Measurements from ENCODE around the gene FARSB.
A peak's percentile ranks its signal among the peaks of the same experiment; 100 is the strongest.

Gene FARSB

DNA sequence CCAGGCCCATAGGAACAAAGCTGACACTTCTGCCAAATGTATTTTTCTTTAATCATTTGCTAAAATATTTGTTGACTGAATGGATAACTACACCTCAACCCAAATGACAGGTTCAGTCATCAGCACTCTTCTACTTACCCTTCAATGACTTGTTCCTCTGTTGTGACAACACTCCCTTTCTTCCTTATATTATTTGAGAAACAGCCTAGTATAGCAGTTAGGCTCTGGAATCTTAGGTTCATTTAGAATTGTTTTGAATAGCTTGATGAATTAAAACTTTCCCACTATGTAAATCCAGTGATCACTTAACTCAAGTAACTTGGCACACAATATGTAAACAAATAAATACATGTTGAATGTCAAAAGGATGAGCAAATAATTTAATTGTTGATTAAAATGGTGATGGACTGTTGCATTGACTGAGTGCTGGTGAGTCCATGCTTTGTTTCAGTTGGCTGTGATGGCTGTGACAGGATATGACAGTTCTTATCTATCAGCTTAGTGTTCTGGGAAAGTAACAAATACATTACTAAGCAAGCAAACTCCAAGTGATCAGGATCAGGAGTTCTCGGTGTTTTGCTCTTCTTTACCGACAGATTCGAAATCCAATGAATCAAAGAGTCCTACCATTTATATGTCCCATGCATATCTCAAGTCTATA lies 12.7 kb upstream of the FARSB start:
- DNase-seq (ENCODE audit: low read depth, low spot score) = no peak

DNA sequence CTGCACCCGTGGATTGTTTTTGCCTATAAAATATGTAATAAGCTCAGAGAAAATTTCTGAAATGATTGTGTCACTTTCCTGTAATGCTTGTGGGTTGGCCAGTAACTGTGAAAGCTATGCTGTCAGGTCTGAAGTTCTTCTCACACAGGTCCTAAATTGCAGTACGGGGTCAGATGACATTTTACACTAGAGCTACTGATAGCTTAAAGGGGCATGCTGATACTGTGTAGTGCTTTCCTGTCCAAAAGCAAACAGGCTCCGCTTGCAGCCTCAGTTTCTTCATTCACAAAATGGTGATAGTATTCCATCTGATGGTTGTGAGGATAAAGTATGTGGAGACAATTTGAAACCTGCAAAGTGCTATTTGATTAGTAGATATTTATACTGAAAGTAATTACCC lies 7.6 kb upstream of the FARSB start:
- DNase-seq (ENCODE audit: low read depth, low spot score) = no peak

DNA sequence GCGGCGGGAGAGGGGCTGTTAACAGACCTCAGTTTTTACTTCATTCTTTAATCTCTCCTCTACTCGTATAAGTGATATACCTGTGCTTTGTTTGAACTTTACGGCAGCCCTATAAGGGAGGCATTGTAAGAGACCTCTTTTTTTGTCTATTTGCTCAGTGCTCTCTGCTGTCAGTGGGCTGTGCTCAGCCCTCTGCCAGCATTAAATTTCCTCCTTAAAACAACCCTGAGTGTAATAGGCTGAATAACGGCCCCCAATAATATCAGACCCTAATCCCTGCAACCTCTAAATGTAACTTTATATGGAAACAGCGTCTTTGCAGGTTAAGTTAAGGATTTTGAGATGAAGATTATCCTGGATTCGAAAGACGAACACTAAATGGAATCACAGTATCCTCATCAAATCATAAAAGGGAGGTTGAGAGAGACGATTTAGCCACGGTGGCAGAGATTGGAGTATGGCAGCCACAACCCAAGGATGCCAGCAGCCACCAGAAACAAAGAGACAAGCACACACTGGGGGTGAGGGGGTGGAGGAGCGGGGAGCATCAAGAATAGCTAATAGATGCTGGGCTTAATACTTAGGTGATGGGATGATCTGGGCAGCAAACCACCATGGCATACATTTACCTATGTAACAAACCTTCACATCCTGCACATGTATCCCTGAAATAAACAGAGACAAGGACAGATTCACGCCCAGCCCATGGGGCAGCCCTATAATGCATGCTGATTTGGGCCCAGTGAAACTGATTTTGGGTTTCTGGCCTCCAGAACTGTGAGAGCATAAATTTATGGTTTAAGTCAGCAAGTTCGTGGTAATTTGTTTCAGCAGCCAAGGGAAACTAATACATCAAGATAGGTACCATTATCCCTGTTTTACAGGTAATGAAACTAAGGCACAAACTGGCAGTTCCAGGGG lies 894 bp upstream of the FARSB start:
- DNase-seq (ENCODE audit: low read depth, low spot score) = no peak

DNA sequence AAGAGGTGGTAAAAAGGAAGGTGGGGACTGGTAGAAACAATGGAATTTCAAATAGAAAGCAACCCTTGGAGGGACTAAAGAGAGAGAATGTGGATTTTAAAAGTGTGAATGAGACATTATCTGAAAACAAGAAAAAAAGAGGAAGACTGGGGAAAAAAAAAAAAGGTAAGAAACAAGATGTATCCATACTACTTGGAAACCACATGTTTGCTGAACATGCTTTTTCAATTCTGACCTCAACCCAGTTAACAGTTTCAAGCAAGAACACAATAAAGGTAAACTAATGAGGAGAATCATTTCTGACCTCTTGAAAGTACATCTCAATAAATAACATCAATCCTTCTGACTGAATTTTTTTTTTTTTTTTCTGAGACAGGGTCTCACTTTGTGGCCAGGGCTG lies 2.6 kb downstream of the FARSB start:
- DNase-seq (ENCODE audit: low read depth, low spot score) = no peak

DNA sequence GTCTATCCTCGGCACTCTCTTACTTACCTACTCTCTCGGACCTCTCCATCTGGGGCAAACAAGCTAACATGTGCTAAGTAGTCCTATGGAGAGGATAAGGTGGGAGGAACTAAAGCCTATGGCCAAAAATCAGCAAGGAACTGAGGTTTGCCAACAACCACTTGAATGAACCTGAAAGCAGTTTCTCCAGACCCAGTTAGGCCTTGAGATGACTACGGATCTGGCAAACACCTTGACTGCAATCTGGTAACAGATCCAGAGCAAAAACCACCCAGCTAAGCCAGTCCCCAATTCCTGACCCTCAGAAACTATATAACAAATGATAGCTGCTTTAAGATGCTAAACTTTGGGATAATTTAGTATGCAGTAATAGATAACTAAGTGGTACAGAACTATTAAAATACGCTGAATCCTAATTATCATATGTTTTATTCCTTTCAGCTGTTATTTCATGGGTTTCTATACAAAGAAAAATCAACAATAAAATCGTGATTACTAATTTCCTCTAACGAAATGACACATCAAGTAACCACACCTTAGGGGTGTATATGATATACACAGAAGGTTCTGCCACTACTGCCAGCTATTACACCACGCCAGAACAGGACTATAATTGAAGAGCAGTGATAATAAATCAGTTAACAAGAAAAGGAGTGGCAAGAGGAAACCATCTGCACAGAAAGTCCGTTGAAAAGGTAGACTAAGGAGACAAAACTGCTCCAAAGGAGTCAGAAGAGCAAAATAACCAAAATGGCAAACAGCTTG lies 3.2 kb downstream of the FARSB start:
- DNase-seq (ENCODE audit: low read depth, low spot score) = no peak

DNA sequence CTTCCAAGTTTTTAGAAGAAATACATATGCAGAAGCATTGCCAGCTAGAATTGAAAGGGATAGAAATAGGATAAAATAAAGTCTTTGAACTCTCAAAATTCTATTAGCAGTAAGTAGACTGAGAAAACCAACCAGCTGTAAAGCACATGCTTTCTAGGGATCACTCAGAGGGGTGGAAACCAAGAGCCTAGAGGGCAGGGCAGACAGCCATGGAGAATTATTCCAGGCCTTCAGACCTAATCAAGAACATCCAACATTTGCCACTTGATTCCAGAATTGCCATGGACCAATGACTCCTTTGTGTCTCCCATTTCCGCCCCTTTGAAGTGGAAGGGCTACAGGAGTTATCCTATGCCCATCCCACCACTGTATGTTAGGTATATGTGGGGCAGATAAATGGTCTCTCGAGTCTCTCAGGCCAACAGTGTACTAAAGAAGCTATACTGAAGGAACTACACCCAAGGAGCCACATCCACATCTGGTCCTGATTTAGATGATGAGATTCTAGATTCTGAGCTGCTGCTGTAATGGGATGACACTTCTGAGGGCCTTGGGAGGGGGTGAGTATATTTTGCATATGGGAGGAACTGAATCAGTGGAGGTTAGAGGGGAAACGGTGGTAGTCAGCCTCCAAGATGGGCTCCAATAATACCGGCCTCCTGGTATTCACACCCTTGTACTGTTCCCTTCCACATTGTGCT lies 4.0 kb downstream of the FARSB start:
- no peak for DNase-seq (ENCODE audit: low read depth, low spot score)

DNA sequence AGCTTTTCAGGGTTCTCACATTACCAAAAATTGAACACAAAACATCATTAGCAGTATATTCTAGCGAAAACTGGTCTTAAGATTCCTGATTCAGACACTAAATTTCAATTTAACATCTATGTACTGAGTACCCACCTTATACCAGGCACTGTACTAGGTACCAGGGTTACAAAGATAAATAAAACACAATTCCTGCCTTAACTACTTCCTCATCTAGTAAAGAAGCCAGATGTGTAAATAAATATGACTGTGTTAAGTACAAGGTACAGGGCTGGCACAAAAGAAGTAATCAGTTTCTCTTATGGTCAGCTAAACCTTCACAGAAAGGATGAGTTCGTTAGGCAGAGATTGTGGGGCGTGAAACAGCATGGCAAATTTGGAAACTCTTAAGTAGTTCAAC lies 6.1 kb downstream of the FARSB start:
- DNase-seq (ENCODE audit: low read depth, low spot score) = no peak

DNA sequence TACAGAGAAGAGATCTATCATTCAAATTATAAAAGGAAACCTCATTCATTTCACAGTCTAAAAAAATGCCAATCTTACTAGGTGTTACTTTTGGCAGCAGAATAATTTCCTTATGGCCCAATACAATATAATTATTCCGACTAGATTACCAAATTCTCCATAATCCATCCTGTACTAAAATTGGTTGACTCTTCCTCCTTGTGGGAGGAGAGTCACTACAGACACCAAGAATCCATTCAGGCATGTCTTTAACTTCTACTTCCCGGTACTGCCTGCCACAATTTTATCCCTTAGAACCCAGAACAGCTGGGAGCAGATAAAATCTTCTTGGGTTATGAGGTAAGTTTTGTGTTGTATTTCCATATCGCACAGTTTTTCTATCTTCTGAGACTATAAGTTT lies 9.9 kb downstream of the FARSB start:
- no peak for DNase-seq (ENCODE audit: low read depth, low spot score)

DNA sequence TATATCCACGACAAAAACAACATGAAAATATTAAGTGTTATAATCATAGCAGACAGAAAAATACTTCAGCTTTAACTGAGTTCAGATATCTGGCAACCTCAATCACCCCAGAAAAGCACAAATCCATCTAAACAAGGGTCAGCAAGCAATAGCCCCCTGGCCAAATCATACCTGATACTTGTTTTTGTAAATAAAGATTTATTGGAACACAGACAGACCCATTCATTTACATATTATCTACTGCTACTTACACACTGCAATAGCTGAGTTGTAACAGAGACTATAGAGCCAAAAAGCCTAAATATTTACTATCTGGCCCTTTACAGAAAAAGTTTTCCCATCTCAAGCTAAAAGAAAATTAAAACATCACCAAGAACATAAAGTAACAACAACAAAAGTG lies 12.8 kb downstream of the FARSB start:
- no peak for DNase-seq (ENCODE audit: low read depth, low spot score)

DNA sequence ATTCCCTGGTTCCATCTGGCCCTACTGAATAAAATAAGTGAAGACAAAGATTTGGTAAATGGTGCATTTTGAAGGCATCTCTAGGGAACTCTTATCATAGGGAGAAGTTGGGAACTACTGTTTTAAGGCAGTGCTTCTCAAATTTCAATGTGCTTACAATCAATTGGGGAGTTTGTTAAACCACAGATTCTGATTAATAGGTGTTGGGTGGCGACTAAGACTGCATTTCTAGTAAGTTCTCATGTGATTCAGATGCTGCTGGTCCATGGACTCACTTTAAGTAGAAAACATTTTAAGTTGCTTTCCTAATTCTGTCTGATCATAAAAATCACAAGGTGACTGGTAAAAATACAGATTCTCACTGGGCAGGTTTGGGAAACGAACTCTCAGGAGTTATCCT lies 14.6 kb downstream of the FARSB start:
- no peak for DNase-seq (ENCODE audit: low read depth, low spot score)

DNA sequence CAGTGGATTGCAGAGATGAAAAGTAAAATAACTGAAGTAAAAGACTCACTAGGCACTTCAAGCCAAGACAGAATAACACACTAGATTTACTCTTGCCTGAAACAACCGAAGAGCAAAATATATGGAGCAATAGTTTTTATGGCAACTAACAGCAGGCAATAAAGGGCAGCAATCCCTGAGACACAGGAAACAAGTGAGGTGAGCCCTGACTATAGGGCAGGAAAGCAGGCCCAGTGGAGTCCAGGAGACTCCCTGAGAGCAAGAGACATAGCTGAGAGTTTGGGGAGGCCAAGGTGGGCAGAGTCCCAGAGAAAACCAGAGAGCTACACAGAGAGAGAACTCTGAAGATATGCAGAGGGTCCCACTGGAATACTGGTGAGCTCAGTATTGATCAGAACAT lies 18.8 kb downstream of the FARSB start:
- DNase-seq (ENCODE audit: low read depth, low spot score) = no peak

DNA sequence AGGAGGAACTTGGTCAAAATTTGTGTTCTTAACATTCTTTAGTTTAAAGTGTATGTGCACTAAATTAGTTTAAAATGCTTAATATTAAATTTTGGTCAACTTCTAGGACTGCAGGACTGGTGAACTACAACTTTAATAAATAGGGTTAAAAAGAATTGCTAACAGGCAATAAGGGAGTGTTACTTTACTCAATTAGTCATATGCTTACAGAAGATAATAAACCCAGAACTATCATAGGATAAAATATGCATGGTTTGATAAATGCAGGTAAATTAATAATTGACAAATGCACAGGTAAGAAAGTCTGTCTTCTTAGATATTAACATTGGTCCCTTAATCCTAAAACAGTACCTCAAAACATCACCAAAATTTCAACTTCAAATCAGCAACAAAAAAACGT lies 20.6 kb downstream of the FARSB start:
- no peak for DNase-seq (ENCODE audit: low read depth, low spot score)

DNA sequence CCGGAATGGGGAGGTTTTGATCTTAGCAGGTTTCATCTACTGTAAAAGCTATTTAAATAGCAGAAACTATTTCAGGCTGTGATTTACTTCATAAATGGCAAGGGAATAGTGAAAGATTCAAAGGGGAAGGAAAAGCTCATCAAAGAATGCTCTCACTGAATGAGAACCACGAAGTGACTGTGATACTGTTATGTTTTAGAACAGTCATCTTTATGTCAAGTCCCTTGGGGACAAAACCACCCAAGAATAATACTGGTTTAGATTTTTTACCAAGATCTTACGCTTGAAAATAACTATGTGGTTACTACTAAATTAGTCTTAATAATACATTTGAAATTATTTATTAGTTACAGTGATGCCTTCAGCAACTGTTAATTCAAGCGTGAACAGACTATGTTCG lies 28.1 kb downstream of the FARSB start:
- DNase-seq (ENCODE audit: low read depth, low spot score) = peak; percentile 10

DNA sequence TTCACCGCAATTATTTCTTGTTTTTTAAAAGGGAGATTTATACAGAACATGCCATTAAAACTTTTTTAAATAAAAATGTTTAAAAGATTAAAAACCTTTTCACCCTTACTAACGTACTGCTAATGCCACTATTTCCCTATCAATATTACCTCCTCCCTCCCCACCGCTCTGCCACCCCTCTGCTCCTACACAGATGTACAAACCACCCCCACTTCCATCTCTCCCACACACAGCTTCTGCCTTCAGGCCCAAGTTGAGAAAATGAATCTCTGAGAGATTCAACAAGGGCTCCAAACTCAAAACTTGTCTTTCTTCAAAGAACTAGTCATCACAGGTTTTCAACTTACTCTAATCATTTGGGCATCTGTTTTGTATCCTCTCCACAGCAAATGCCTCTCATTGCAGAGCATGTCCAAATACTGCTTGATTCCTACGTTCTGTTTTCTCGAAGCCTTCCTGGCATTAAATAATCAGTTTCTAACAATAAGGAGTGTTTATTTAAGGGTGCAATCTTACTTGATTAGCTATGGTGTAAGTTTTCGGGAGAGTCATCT lies 32.1 kb downstream of the FARSB start:
- DNase-seq (ENCODE audit: low read depth, low spot score) = no peak

DNA sequence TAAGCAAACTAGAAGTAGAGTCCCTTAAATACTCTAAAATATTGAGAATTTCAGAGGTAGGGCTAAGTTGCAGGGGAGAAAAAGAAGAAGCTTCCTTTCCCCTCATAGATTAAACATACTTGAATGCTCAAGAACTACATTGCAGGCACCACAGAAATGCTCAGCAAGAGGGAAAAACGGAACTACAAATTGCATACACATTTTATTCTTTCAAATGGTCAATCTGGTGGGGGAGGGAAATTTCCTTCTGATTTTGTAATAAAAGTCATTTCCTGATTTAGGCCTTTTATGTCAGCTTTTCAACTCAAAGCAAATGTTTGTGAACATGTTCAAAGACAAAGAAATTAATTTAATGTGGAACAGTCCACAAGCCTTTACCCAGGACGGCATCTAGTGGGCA lies 33.0 kb downstream of the FARSB start:
- no peak for DNase-seq (ENCODE audit: low read depth, low spot score)

DNA sequence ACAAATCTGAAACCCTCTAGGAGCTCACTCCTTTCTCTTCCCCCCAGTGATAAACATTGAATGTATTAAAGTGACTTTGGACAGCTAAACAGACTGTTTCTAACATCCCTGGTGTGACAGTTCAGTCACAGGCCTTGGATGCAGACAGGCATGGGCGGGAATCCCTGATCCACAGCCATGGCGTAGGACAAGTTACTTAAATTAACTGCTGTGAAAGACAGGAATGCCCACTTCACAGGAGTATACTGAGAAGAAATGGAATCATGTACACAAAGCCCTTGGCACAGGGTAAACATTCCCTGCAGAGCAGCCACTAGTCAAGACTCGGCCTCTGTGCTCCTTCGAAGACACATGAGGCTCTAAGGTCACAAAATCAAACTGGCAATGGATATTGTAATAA lies 34.0 kb downstream of the FARSB start:
- no peak for DNase-seq (ENCODE audit: low read depth, low spot score)

DNA sequence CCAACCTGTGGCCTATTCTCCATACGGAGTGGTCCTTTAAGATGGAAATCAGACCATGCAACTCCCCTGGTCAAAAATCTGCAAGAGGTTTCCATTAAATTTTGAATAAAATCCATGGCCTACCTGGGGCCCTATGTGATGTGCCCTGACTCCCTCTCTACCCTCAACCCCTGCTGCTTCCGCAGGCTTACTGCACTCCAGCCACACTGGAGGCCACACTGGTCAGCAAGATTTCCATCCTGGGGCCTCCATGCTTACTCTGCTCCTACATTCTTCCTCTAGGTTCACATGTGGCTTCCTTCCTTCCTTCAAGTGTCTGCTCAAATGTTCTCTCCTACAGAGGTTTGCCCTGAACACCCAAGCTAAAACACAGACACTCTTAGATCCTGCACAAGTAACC lies 40.6 kb downstream of the FARSB start:
- DNase-seq (ENCODE audit: low read depth, low spot score) = no peak

DNA sequence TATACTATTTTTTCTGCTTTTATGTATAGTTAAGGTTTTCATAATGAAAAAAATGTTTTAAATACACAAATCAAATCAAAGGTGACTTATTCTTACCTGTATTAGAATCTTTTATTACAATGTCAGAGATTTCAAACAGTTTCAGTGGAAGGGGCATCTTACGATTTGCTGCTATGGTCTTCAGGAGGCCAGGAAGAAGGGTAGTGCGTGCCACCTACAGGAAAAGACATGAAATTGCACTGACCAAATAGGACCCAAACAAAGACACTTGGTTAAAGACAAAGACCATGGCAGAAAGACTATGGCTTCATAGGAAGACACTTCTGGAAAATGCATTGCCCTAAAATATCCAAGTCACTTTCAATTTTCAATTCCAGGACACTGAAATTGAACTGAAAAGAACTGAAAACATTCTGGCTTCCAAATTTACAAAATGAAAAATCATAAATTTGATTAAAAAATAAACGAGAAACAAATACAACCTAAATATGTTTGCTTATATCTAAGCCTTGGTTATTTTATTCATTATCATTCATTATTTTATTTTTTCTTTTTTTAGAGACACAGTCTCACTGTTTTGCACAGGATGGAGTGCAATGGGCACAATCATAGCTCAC lies 42.1 kb downstream of the FARSB start:
- DNase-seq (ENCODE audit: low read depth, low spot score) = peak; percentile 33

DNA sequence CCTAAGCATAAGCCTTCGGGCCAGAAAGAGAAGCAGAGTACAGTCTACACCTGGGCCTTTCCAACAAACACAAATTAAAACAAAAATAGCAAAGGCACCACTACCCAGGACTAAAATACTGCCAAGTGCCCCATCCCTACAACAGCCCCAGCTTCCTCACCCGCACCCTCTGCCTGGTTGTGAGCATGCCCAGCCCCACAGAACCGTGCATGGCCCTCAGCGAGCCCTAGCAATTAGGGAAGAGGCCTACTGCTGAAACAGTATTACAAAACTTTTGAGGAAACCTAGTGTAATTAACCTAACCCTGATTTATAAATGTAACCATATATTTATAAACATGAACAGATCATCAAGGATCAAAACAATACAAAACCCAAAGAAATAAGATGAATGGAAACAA lies 44.2 kb downstream of the FARSB start:
- DNase-seq (ENCODE audit: low read depth, low spot score) = no peak

DNA sequence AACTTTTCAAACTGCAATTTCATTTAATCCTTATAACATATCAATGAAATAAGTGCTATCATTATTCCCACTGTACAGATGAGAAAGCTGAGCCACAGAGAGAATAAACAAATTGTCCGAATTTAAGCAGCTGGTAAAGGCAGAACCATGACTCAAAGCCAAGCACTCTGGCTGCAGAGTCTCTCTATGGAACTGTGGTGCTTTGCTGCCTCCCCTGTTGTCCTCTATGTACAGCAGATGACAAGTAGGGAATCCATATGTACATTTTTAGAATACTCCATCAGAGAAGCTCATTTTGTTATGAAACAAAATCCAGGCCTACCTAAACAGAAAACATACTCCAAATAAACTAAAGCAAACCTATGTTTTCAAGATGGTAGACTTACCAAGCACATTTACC lies 45.1 kb downstream of the FARSB start:
- DNase-seq (ENCODE audit: low read depth, low spot score) = no peak

DNA sequence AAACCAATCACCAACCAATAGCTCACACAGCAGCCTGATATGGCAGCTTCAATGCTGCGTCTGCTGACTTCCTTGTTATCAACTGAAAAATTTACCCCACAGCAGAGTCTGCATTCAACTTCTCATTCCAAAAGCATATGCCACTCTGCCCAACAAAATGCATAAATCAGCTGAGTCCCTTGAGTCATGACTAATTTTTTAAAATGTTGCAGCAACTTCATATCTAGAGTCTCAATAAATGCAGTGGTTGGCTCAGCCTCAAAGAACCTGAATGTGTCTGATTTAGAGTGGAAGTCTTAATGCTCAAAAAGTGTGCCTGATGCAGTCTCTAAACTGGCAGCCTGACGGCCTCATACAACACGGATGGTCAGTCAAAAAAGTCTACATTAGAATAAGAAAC lies 46.5 kb downstream of the FARSB start:
- DNase-seq (ENCODE audit: low read depth, low spot score) = no peak

All from smooth muscle cell of the brain vasculature (primary cell).